ENCODE data around the gene NAV2.
"Not testable (repeated sequence)": the region's sequence is repeated elsewhere in the genome, so short reads cannot be mapped to it uniquely, and the experiment has no call there.

The NAV2 gene

DNA sequence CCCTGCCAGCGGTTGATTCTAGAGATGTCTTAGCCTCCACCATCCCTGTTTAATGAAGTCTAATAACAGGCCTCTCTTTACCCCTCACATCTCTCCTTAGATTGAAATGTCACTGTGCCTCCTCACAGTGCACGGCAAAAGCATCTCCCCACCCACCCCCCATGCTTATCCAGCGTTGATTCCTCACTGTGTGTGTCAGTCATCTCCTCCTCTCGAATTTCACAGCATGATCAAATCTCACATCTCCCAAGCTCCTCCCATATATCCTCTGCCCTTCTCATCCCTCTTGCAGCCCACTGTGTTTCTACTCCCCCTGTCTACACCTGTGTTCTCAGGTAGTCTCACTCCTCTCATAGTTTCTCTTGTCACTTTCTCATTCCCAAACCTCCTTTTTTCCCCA lies 363.0 kb downstream of the NAV2 start:
- no peak for DNase-seq

DNA sequence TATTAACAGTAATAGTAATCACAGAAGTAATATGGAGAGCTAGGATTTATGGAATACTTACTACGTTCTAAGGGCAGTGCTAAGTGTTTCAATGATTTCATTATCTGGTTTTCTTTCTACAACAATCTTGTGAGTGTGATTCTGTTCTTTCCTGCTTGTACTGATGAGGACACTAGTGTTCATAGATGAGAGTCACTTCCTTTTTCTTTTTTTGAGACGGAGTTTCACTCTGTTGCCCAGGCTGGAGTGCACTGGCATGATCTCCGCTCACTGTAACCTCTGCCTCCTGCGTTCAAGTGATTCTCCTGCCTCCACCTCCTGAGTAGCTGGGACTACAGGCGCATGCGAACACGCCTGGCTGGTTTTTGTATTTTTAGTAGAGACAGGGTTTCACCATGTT lies 366.2 kb downstream of the NAV2 start:
- no peak for DNase-seq

DNA sequence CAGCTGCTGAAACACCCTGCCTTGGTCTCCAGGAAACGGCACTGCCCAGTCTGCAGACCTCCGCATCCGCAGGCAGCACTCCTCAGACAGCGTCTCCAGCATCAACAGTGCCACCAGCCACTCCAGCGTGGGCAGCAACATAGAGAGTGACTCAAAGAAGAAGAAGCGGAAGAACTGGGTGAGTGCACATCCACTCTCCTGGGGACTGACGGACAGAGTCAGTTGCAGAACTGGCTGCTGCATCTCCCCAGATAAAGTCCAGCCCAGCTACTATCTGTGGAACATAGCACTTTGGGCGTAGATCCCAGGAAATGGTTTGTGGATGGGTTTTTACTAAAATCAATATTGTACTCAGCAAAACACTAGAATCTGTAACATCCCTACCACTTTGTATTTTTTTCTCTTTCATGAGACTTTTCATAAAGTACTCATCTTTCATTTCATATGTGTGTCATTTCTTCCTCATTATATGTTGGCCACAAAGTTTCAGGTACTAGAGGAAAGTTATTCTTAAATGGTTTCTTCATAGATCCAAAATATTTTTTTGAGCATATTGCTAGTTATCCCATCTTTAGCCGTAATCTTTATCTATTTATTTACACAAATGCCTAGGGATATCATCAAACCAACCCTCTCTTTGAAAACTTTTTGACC lies 367.5 kb downstream of the NAV2 start:
- no peak for DNase-seq

DNA sequence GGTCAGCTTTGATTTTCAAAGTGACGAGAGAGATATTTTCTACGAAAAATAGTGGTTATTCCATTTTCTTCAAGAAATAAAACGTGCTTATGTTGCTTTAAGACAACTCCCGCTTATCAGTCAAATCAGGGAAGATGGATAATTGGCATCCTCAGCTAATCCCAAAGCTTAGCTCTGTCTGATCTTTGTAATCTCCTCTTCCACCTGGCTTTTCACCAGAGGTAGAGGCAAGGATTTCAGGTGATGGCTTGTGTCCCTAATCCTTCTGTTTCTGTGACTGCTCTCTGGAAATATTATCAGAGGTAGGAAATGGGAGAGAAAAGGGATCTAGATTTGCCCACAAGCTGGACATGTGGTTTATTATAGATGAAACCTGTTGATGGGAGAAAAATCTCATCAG lies 368.7 kb downstream of the NAV2 start:
- DNase-seq = no peak

DNA sequence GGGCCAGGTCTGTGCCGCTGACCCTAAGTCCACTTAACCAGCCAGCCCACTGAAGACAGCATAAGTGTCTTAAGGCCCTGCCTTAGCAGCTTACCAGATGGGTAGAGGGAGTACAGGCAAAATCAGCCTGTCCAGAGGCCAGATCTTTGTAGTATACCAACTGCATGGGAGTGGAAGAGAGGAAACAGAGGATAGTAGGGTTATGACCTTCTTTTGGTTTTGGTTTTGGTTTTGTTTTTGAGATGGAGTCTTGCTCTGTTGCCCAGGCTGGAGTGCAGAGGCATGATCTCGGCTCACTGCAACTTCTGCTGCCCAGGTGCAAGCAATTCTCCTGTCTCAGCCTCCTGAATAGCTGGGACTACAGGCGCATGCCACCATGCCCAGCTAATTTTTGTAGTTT lies 371.2 kb downstream of the NAV2 start:
- DNase-seq = not testable (repeated sequence)

DNA sequence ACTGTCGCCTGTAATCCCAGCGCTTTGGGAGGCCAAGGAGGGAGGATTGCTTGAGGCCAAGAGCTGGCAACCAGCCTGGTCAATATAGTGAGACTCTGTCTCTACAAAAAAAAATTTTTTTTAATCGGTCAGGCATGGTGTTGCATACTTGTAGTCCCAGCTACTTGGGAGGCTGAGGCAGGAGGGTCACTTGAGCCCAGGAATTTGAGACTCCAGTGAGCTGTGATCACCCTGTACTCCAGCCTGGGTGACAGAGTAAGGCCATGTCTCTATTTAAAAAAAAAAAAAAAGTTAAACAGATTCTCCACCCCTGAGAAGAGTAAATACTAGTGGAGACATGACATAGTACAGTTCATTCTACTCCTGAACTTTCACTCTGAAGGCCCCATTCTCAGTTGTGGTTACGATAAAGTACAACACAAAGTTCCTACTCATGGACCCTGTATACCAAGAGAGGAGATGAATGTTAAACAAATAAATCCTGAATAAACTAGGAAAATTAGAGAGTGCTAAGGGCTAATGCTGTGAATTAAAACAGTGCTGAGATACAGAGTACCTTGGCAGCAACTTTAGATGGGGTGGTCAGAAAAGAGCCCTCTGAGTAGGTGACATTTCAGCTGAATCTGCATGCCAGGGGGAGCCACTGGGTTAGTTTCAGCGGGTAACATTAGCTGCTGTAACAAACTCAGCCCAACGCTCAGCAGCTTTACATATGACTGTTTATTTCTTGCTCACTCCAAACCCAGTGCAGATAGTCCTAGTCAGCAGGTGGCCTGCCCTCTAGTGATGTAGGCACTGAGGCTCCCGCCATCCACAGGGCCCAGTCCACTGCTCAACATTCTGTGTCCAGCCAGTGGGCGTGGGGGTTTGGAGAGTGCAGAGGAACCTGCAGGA lies 372.5 kb downstream of the NAV2 start:
- no peak for DNase-seq

DNA sequence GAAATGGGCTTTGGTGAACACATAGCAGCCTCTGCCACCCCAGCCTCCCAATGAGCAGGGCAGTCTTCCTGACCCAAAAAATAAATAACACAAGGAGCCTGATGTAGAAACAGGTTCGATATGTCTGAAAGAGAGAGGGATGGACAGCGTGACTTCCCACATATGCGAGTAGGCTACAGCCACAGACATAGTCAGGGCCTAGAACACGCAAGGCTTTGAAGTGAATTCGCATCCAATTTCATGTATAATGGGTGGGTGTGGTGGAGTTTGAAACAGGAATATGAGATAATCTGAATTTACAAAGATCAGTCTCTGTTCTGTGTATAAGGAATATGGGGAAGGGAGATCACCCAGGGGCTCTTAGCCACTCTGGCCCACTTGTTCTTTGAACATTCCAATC lies 373.3 kb downstream of the NAV2 start:
- no peak for DNase-seq

DNA sequence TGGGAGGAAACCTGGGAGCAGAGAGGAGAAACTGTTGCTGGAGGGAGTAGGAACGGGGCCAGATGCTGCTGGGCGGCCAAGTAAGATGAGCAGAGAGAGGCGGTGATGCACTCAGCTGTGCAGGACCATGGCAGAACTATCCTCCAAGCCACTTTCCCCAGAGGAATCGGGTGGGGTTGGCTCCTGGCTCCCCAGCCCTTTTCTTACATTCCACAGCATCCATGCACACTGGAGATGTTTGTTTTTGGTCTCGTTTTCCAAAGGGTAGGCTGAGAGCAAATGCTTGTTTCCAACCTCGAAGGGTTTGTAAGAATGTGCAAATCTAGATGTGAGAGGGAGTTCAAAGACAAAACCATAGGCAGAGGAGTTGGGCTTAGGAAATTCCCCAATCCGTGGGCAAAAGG lies 374.5 kb downstream of the NAV2 start:
- peak; percentile 88 for DNase-seq

DNA sequence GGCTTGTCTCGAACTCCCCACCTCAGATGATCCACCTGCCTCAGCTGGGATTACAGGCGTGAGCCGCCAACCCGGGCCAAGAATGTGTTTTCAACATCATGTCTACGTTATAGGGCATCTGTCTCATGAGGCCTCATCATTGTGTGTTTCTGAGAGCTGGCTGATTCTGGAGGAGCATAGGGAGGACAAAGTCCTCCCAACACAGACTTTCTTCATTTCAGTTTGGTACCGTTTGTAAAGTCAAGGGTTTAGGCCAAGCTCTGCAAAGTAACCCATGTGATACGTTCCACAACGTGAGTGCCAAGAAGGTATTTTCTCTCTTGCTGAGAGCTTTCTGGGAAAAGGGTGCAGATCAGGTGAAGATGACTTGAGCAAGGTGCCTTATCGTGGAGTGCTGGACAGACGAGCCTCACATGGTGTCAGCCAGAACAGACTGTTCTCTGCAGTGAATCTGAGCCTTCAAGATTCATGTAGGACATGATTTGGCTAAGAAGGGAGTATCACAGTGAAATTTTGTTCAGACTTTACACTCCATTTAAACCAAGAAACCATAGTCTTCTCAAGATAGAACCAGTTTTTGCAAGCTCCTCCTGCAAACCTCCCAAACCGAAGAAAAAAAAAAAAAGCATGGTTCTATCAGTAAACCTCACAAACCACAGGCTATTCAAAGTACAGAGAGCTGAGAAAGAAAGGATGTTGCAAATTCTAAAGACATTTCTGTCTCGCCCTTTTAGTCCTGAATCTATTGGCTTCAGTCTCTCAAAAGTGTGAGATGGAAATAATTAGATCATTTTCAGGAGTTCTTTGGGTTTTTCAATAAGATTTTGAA lies 376.0 kb downstream of the NAV2 start:
- DNase-seq = peak; percentile 46

DNA sequence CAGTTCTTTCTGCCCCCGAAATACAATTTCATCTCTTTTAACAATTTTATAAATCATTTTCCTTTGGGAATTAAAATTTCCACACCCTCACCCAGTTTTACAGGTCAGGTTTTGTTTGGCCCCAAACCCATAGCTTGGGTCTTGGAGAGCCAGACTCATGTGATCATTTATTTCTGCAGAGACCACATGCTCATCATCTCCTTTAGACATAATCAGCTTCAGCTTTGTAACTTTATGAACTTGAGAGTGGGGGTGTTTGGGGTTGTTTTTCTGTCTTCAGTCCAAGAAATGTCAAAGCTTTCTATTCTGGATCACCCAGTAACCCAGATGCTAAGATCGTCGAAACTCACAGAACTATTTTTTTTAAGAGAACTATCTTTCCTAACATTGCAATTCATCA lies 376.7 kb downstream of the NAV2 start:
- DNase-seq = peak; percentile 68

DNA sequence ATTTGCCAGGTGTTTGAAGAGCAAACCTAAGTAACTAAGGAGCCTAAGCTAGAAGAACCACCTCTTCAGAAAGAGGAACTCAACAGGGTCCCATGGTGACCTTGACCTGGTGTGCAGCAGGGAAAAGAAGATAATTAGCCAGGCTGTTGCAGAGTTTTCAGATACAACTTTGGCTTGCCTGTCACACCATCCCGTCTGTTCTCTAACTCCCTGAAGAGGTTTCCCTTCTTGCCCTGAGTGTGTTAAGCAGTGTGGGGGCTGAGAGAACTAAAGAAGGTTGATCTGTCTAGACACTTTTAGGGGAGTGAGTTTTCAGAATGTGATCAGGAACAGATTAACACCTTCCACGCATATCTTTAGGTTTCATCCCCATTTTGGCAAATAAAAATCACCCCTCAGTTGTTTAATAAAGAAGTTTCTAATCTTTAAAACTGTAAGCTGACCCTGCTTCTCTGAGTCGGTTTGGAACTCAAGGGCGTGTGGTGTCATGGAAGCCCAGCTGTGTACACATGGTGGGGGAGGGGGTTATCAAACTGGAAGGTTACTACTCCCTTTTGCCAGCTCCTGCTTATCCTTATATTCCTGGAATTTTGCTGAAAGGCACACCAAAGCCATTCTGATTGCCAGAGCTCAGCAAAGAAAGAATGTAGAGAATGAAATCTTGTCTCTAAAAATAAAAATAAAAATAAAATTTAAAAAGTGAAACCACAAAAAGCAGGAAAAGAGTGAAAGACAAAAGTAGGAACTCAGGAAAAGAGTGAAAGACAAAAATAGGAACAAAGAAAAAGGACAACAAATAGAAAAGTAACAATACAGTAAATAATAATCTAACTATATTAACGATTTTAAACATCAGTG lies 377.4 kb downstream of the NAV2 start:
- DNase-seq = peak; percentile 57

DNA sequence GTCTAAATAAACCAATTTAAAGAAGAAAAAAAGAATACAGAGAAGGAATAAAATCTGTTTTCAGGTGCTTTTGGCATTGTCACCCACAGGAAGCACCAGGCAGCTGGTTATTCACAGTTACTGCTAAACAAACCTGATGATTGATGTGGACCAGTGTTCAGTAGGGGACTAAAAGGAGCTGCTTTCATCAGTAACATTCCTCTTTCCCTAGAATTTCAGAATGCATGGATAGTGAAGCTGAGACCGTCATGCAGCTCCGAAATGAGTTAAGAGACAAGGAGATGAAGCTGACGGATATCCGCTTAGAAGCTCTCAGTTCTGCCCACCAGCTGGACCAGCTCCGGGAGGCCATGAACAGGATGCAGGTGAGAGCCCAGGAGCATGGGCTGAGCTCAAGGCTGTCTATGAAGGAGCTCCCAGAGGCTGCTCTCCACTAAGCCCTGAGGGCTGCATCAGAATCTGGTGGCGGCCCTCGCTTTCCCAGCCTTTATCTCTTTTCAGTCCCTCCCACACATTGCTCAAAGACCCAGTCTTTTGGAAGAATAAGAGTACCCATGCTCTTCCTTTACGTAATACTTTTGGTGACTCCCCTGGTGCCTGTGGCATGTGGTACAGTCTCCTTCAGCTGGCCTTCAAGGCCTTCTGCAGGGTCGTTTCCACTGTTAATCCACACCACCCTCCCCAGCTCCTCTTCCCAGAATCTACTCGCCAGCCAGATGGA lies 378.2 kb downstream of the NAV2 start:
- DNase-seq = no peak

DNA sequence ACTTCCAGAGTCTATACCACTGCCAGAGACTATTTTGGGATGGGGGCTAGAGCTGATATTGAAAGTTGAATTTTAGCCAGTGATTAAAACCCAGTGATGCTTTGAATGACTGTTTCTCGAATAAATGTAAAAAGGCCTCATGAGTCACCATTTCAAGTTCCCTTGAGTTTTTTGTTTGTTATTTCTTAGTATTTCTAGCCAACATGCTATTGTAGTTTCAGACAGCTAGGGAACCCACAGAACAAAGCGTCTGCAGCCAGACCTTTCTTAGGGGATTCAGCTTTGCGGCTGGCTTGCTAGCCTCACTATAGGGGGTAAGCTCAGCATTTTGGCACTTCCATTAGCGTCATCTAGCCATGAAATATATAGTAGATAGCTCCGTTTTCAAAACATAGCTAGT lies 381.1 kb downstream of the NAV2 start:
- DNase-seq = peak; percentile 91

DNA sequence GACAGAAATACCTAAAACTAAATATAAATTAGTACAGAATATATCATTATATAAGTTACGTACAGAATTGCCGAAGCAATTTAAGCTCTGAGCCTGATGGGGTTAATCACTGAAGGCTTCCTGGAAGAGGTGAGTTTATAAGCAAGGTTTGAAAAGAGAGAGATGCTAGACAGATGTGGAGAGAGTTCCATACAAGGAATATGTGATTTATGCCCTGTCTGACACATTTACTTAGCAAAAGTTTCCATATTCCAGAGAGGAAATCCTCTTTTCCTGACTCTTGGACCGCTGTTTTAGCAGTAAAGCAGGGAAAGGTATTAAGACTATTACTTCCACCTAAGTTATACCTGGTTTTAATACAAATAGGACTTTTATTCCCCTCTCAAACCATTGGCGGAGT lies 382.6 kb downstream of the NAV2 start:
- no peak for DNase-seq

DNA sequence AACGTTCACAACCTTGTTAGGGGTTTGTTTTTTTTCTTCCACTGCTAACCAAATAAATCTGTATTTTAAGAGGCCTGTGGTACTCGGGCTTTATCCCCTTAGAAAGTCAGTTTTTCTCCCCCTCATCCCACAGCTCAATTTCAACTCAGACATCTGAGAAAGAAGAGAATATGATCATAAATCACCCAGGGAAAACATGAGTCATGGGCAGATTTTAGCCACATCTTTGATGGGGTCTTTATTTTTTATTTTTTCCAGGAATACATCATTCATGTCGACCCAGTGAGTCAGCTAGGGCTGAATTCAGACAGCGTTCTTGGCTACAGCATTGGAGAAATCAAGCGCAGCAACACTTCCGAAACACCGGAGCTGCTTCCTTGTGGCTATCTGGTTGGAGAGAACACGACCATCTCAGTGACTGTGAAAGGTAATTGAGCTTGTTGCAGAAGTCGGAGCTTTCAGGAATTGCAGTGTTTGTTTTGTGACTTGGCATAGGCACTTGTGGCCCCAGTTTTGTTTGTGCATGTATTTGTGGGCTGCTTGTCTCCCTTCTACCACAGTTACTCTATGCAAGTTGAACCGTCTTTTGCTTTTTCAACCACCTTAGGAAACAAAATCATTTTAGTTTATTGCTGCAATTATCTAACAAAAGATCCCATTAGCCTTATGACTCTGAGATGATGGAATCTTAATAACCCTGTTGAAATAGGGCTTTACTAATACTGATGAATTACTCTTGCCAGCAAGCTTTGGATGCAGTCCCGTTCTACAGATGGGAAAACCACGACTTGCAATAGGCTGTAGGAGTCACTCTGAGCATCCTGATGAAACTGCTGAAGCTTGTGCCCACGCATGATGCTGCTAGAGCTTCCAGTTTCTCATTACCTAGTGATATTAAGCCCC lies 384.9 kb downstream of the NAV2 start:
- DNase-seq = peak; percentile 98

DNA sequence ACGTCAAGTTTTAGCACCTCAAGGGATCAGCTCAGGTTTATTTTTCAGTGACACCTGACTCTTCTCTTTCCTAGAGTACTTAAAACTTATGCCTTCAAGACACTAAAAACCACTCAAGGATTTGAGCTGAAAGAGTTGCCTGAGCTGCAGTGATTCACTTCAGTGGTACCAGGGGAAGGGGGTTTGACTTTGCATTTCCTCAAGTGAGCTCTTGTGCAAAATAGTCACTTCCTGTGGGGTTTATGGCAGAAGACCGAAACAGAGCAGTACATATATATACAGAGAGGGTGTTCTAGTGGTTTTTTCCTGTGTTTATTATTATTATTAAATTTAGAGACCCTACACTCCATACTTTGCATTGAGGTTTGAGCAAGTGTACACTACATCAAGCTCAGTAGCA lies 386.9 kb downstream of the NAV2 start:
- DNase-seq = no peak

DNA sequence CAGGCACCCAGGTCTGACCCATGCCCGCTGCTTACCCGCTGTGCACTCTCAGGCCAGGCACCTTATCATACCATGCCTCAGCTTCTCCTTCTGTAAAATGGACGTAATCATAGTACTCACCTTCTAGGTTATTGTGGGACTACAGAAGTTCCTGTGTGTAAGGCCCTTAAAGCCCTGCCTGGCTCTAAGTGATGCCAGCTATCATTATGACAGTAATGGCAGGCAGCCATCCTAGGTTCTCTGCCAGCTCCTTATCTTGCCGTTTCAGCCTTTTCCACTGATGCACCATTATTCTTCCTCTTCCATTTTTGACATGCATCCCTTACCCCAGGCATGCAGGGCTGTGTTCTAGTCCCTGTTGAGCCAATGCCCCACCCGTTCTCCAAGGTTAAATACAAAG lies 389.8 kb downstream of the NAV2 start:
- DNase-seq = no peak

DNA sequence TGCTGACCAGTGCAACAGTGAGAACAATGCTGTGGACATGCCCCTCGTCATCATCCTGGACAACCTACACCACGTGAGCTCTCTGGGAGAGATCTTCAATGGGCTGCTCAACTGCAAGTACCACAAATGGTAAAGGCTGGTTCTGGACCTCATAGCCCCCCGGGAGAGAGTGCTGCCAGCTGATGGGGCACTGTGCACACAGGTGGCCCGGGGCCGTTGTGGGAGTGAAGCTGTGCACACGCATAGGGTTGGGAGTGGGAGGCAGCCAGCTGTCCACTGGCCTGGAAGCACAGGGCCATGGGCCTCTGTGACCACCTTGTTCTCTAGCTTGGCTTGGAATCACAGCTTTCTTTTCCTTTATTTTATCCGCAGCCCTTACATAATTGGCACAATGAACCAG lies 390.6 kb downstream of the NAV2 start:
- DNase-seq = no peak

DNA sequence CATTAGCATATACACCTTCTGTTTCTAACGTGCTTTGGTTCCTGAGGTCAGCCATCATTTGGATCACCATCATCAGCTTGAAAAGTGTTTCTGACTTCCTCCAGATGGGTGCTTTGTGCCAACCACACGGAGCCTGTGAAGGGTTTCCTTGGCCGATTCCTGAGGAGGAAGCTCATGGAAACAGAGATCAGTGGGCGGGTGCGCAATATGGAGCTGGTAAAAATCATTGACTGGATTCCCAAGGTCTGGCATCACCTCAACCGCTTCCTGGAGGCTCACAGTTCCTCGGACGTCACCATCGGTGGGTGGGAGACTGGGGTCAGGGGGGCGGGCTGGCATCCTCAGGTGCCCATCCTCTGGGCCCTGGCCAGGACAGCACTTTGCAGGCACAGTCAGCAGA lies 392.8 kb downstream of the NAV2 start:
- DNase-seq = no peak

DNA sequence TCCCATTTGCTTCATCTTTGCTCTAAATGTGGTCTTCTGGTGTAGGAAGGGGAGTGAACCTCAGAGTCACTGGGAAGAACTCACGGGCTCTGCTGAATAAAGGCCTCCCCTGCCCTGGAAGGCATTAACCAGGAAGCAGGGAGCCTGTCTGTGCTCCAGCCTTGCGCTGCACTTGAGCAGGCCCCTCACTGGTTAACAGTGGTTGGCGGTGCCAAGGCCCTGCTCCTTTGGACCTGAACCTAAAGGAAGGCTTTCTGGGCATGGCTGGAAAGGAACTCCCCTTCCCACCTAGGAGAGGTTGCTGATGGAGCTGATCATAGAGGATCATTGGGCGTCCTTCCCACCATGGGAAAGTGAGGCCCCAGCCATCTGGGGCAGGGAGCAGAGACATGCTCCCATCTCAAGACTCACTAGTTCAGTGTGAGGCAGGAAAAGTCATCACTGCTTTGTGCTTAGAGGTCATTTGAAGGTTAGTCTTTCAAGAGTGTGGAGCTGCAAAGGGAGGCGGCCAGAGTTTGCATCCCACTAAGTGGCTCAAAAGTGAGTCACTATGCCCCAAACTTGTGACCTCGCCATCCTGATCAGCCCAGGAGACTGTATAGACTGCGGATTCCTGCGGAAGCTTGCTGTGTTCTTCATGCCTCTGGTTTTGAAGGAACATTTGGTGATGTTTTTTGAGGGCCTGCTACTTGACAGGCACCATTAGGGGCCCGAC lies 397.3 kb downstream of the NAV2 start:
- DNase-seq = no peak

All from fibroblast of upper back skin (primary cell).